ENCODE measurements around the gene CWC22. TPM values are rescaled to one million over a fixed set of nuclear protein-coding genes. Genes with fewer than 3 reads are reported as not detected.

The CWC22 gene
- total RNA-seq, 1 donor from 2014 or later: 13.6 TPM

- H3K36me3 ChIP-seq (ENCODE audit: control insufficient read depth in 3 of 3, insufficient read depth in 3 of 3, low read length in 3 of 3): no peaks in the 10 kb centered on the region
- peaks cover 0 to 7% (median 3%) of the 10 kb centered on the region in 3 donors for H3K4me1 ChIP-seq (ENCODE audit: control insufficient read depth in 3 of 3, insufficient read depth in 3 of 3, low read length in 3 of 3)
- H3K27me3 ChIP-seq (ENCODE audit: control insufficient read depth in 3 of 3, insufficient read depth in 3 of 3, low read length in 3 of 3): no peaks in the 10 kb centered on the region
- H3K9me3 ChIP-seq (ENCODE audit: control insufficient read depth in 3 of 3, low read length in 3 of 3): peaks cover 0 to 4% (median 0%) of the 10 kb centered on the region in 3 donors
- H3K9ac ChIP-seq (ENCODE audit: low read depth in 1 of 3, low read length in 3 of 3): no peak overlapping the region
- H3K4me3 ChIP-seq (ENCODE audit: low read length in 3 of 3): peak overlapping the region in 1 of 3 donors; percentile 23
- no peak overlapping the region for H3K27ac ChIP-seq (ENCODE audit: low read depth, low read length)
Measured at GRCh38 chr2:180033993-180034894, 27.1 kb upstream of the CWC22 start.

- Histone ChIP-seq H3K4me1 (ENCODE audit: control insufficient read depth in 3 of 3, insufficient read depth in 3 of 3, low read length in 3 of 3) (peaks cover 0 to 7% (median 3%) of the 10 kb centered on the region in 3 donors), H3K36me3 (ENCODE audit: control insufficient read depth in 3 of 3, insufficient read depth in 3 of 3, low read length in 3 of 3) (no peaks in the 10 kb centered on the region), H3K27ac (ENCODE audit: low read depth, low read length) (no peak overlapping the region), H3K9me3 (ENCODE audit: control insufficient read depth in 3 of 3, low read length in 3 of 3) (peaks cover 0 to 4% (median 0%) of the 10 kb centered on the region in 3 donors), H3K27me3 (ENCODE audit: control insufficient read depth in 3 of 3, insufficient read depth in 3 of 3, low read length in 3 of 3) (no peaks in the 10 kb centered on the region), H3K9ac (ENCODE audit: low read depth in 1 of 3, low read length in 3 of 3) (no peak overlapping the region), H3K4me3 (ENCODE audit: low read length in 3 of 3) (no peak overlapping the region)
Measured at GRCh38 chr2:180029575-180029974, 22.5 kb upstream of the CWC22 start.

GRCh38 chr2:180021850-180022249, 14.8 kb upstream of the CWC22 start:
- H3K36me3 ChIP-seq (ENCODE audit: control insufficient read depth in 3 of 3, insufficient read depth in 3 of 3, low read length in 3 of 3): no peaks in the 10 kb centered on the region
- H3K27me3 ChIP-seq (ENCODE audit: control insufficient read depth in 3 of 3, insufficient read depth in 3 of 3, low read length in 3 of 3): peaks cover 0 to 1% (median 0%) of the 10 kb centered on the region in 3 donors
- H3K4me1 ChIP-seq (ENCODE audit: control insufficient read depth in 3 of 3, insufficient read depth in 3 of 3, low read length in 3 of 3): no peaks in the 10 kb centered on the region

GRCh38 chr2:180017784-180018183, 10.7 kb upstream of the CWC22 start:
- H3K36me3 ChIP-seq (ENCODE audit: control insufficient read depth in 3 of 3, insufficient read depth in 3 of 3, low read length in 3 of 3): no peaks in the 10 kb centered on the region
- no peak overlapping the region for H3K4me3 ChIP-seq (ENCODE audit: low read length in 3 of 3)
- no peaks in the 10 kb centered on the region for H3K4me1 ChIP-seq (ENCODE audit: control insufficient read depth in 3 of 3, insufficient read depth in 3 of 3, low read length in 3 of 3)
- no peaks in the 10 kb centered on the region for H3K9me3 ChIP-seq (ENCODE audit: control insufficient read depth in 3 of 3, low read length in 3 of 3)
- H3K27me3 ChIP-seq (ENCODE audit: control insufficient read depth in 3 of 3, insufficient read depth in 3 of 3, low read length in 3 of 3): peaks cover 0 to 2% (median 0%) of the 10 kb centered on the region in 3 donors
- H3K9ac ChIP-seq (ENCODE audit: low read depth in 1 of 3, low read length in 3 of 3): no peak overlapping the region
- H3K27ac ChIP-seq (ENCODE audit: low read depth, low read length): no peak overlapping the region

More at GRCh38 chr2:180021850-180022249, 14.8 kb upstream of the CWC22 start:
- Histone ChIP-seq H3K9ac (ENCODE audit: low read depth in 1 of 3, low read length in 3 of 3) (no peak overlapping the region), H3K27ac (ENCODE audit: low read depth, low read length) (no peak overlapping the region), H3K9me3 (ENCODE audit: control insufficient read depth in 3 of 3, low read length in 3 of 3) (no peaks in the 10 kb centered on the region), H3K4me3 (ENCODE audit: low read length in 3 of 3) (no peak overlapping the region)

- Histone ChIP-seq H3K27ac (ENCODE audit: low read depth, low read length) (no peak overlapping the region), H3K36me3 (ENCODE audit: control insufficient read depth in 3 of 3, insufficient read depth in 3 of 3, low read length in 3 of 3) (no peaks in the 10 kb centered on the region), H3K9ac (ENCODE audit: low read depth in 1 of 3, low read length in 3 of 3) (no peak overlapping the region)
Measured at GRCh38 chr2:180016937-180017336, 9.8 kb upstream of the CWC22 start.

GRCh38 chr2:180015951-180016709, 9.0 kb upstream of the CWC22 start:
- no peaks in the 10 kb centered on the region for H3K9me3 ChIP-seq (ENCODE audit: control insufficient read depth in 3 of 3, low read length in 3 of 3)
- no peak overlapping the region for H3K9ac ChIP-seq (ENCODE audit: low read depth in 1 of 3, low read length in 3 of 3)
- H3K4me1 ChIP-seq (ENCODE audit: control insufficient read depth in 3 of 3, insufficient read depth in 3 of 3, low read length in 3 of 3): no peaks in the 10 kb centered on the region
- H3K36me3 ChIP-seq (ENCODE audit: control insufficient read depth in 3 of 3, insufficient read depth in 3 of 3, low read length in 3 of 3): no peaks in the 10 kb centered on the region
- no peak overlapping the region for H3K4me3 ChIP-seq (ENCODE audit: low read length in 3 of 3)
- no peak overlapping the region for H3K27ac ChIP-seq (ENCODE audit: low read depth, low read length)
- H3K27me3 ChIP-seq (ENCODE audit: control insufficient read depth in 3 of 3, insufficient read depth in 3 of 3, low read length in 3 of 3): peaks cover 0 to 2% (median 0%) of the 10 kb centered on the region in 3 donors

More at GRCh38 chr2:180016937-180017336, 9.8 kb upstream of the CWC22 start:
- no peaks in the 10 kb centered on the region for H3K4me1 ChIP-seq (ENCODE audit: control insufficient read depth in 3 of 3, insufficient read depth in 3 of 3, low read length in 3 of 3)
- H3K9me3 ChIP-seq (ENCODE audit: control insufficient read depth in 3 of 3, low read length in 3 of 3): no peaks in the 10 kb centered on the region
- H3K27me3 ChIP-seq (ENCODE audit: control insufficient read depth in 3 of 3, insufficient read depth in 3 of 3, low read length in 3 of 3): peaks cover 0 to 2% (median 0%) of the 10 kb centered on the region in 3 donors
- H3K4me3 ChIP-seq (ENCODE audit: low read length in 3 of 3): no peak overlapping the region

GRCh38 chr2:180012523-180012922, 5.4 kb upstream of the CWC22 start:
- no peak overlapping the region for H3K9ac ChIP-seq (ENCODE audit: low read depth in 1 of 3, low read length in 3 of 3)
- H3K4me3 ChIP-seq (ENCODE audit: low read length in 3 of 3): no peak overlapping the region
- no peaks in the 10 kb centered on the region for H3K4me1 ChIP-seq (ENCODE audit: control insufficient read depth in 3 of 3, insufficient read depth in 3 of 3, low read length in 3 of 3)
- H3K36me3 ChIP-seq (ENCODE audit: control insufficient read depth in 3 of 3, insufficient read depth in 3 of 3, low read length in 3 of 3): no peaks in the 10 kb centered on the region
- H3K27me3 ChIP-seq (ENCODE audit: control insufficient read depth in 3 of 3, insufficient read depth in 3 of 3, low read length in 3 of 3): peaks cover 0 to 2% (median 0%) of the 10 kb centered on the region in 3 donors
- no peaks in the 10 kb centered on the region for H3K9me3 ChIP-seq (ENCODE audit: control insufficient read depth in 3 of 3, low read length in 3 of 3)
- H3K27ac ChIP-seq (ENCODE audit: low read depth, low read length): no peak overlapping the region

GRCh38 chr2:180010701-180011100, 3.6 kb upstream of the CWC22 start:
- no peaks in the 10 kb centered on the region for H3K27me3 ChIP-seq (ENCODE audit: control insufficient read depth in 3 of 3, insufficient read depth in 3 of 3, low read length in 3 of 3)
- no peak overlapping the region for H3K27ac ChIP-seq (ENCODE audit: low read depth, low read length)

GRCh38 chr2:180006231-180006630, 866 bp downstream of the CWC22 start:
- peak overlapping the region; percentile 95 for H3K27ac ChIP-seq (ENCODE audit: low read depth, low read length)
- peak overlapping the region; percentile 92 to 97 (median 97) for H3K9ac ChIP-seq (ENCODE audit: low read depth in 1 of 3, low read length in 3 of 3)
- no peaks in the 10 kb centered on the region for H3K27me3 ChIP-seq (ENCODE audit: control insufficient read depth in 3 of 3, insufficient read depth in 3 of 3, low read length in 3 of 3)
- no peaks in the 10 kb centered on the region for H3K9me3 ChIP-seq (ENCODE audit: control insufficient read depth in 3 of 3, low read length in 3 of 3)
- H3K4me3 ChIP-seq (ENCODE audit: low read length in 3 of 3): peak overlapping the region; percentile 94 to 99 (median 98)
- H3K36me3 ChIP-seq (ENCODE audit: control insufficient read depth in 3 of 3, insufficient read depth in 3 of 3, low read length in 3 of 3): no peaks in the 10 kb centered on the region
- peaks cover 10 to 18% (median 13%) of the 10 kb centered on the region in 3 donors for H3K4me1 ChIP-seq (ENCODE audit: control insufficient read depth in 3 of 3, insufficient read depth in 3 of 3, low read length in 3 of 3)

More at GRCh38 chr2:180010701-180011100, 3.6 kb upstream of the CWC22 start:
- Histone ChIP-seq H3K36me3 (ENCODE audit: control insufficient read depth in 3 of 3, insufficient read depth in 3 of 3, low read length in 3 of 3) (no peaks in the 10 kb centered on the region), H3K9ac (ENCODE audit: low read depth in 1 of 3, low read length in 3 of 3) (no peak overlapping the region), H3K4me3 (ENCODE audit: low read length in 3 of 3) (no peak overlapping the region), H3K9me3 (ENCODE audit: control insufficient read depth in 3 of 3, low read length in 3 of 3) (no peaks in the 10 kb centered on the region), H3K4me1 (ENCODE audit: control insufficient read depth in 3 of 3, insufficient read depth in 3 of 3, low read length in 3 of 3) (peaks cover 5 to 11% (median 5%) of the 10 kb centered on the region in 3 donors)

Measured in skeletal muscle tissue (tissue), 4 donors.